H1 (cell line): ENCODE results near the gene SH3PXD2A. TPM values are rescaled to one million over a fixed set of nuclear protein-coding genes. Genes with fewer than 3 reads are reported as not detected.

ENCODE experiments used
- CTCF ChIA-PET: fragments of 300-600 bp; sonication (Branson Sonifier 250); formaldehyde crosslinking; loops from one replicate; lab custom pipeline; 2021; ENCODE audit not compliant: partially characterized antibody; lab: Charles Lee
- POLR2A ChIA-PET: fragments of 300-600 bp; sonication (Branson Sonifier 250); formaldehyde crosslinking; loops from one replicate; lab custom pipeline; 2021; ENCODE audit warnings: inconsistent platforms; ENCODE audit not compliant: partially characterized antibody; lab: Charles Lee
- DNase-seq, 2 experiments: peaks; one replicate each; pipeline versions ENCODE4 v3.0.0 to v3.0.0-alpha.2; 2010 to 2022; ENCODE audit warnings: low spot score in 2 of 2, low read depth in 1 of 2, mixed read lengths in 1 of 2
- FAIRE-seq: peaks from 2 replicates; lab custom pipeline; 2011; peaks lifted over from hg19 to GRCh38; lab: Jason Lieb, UNC
- H2AFZ ChIP-seq: 2 replicates; pipeline ENCODE4 v1.8.1; 2012; ENCODE audit warnings: low read length, inconsistent platforms
- H2AK5ac ChIP-seq: 2 replicates; pipeline ENCODE4 v1.6.1; 2013; ENCODE audit warnings: low read depth, low read length
- H2BK120ac ChIP-seq: replicated peaks from 2 replicates; pipeline ENCODE3; 2013; ENCODE audit warnings: low read depth, low read length, inconsistent platforms
- H2BK12ac ChIP-seq: 2 replicates; pipeline ENCODE4 v1.6.1; 2013; ENCODE audit warnings: low read depth, low read length
- H2BK15ac ChIP-seq: 2 replicates; pipeline ENCODE4 v1.6.1; 2013; ENCODE audit warnings: low read length
- H2BK20ac ChIP-seq: 2 replicates; pipeline ENCODE4 v1.6.1; 2013; ENCODE audit warnings: low read length
- H2BK5ac ChIP-seq: 2 replicates; pipeline ENCODE4 v1.6.1; 2013; ENCODE audit warnings: low read depth, low read length
- H3K14ac ChIP-seq: 2 replicates; pipeline ENCODE4 v1.6.1; 2013; ENCODE audit warnings: inconsistent platforms; ENCODE audit not compliant: insufficient read length
- H3K18ac ChIP-seq: 2 replicates; pipeline ENCODE4 v1.6.1; 2013; ENCODE audit warnings: low read length; ENCODE audit errors: extremely low read depth
- H3K23ac ChIP-seq: 2 replicates; pipeline ENCODE4 v1.6.1; 2013; ENCODE audit warnings: inconsistent platforms; ENCODE audit not compliant: insufficient read length
- H3K23me2 ChIP-seq: 2 replicates; pipeline ENCODE4 v1.6.1; 2013; ENCODE audit warnings: low read depth, low read length
- H3K27ac ChIP-seq: 2 replicates; pipeline ENCODE4 v1.6.1; 2011; ENCODE audit warnings: low read depth, low read length, inconsistent platforms
- H3K27me3 ChIP-seq, 4 experiments: replicated peaks in 1 of 4; 1 replicate in 1 of 4; 2 replicates in 3 of 4; pipeline versions ENCODE4 v1.6.1 to v1.8.1; 2011 to 2013; ENCODE audit warnings: low read length in 3 of 4, mild to moderate bottlenecking in 3 of 4, inconsistent platforms in 2 of 4, mixed read lengths in 2 of 4, moderate library complexity in 1 of 4; ENCODE audit not compliant: control insufficient read depth in 3 of 4, insufficient read depth in 3 of 4; ENCODE audit errors: extremely low read depth in 1 of 4
- H3K36me3 ChIP-seq, 4 experiments: 2 replicates each; pipeline versions ENCODE4 v1.6.1 to v1.8.1; 2011 to 2013; ENCODE audit warnings: mild to moderate bottlenecking in 4 of 4, low read length in 3 of 4, moderate library complexity in 2 of 4, control low read depth in 1 of 4, inconsistent platforms in 1 of 4; ENCODE audit not compliant: insufficient read depth in 4 of 4, control insufficient read depth in 2 of 4
- H3K4ac ChIP-seq: replicated peaks from 2 replicates; pipeline ENCODE3; 2013; ENCODE audit warnings: low read length, low read depth, mixed read lengths, inconsistent platforms; ENCODE audit not compliant: insufficient read length
- H3K4me1 ChIP-seq, 4 experiments: replicated peaks in 1 of 4; 1 replicate in 1 of 4; 2 replicates in 3 of 4; pipeline versions ENCODE4 v1.6.1 to v1.8.1; 2011 to 2013; ENCODE audit warnings: low read length in 3 of 4, inconsistent platforms in 2 of 4, mixed read lengths in 1 of 4; ENCODE audit not compliant: insufficient read depth in 4 of 4, control insufficient read depth in 3 of 4
- H3K4me2 ChIP-seq, 2 experiments: 2 replicates each; pipeline versions ENCODE4 v1.6.1 to v1.8.1; 2011 to 2013; ENCODE audit warnings: low read depth in 2 of 2, low read length in 2 of 2, control low read depth in 1 of 2, inconsistent platforms in 1 of 2, mild to moderate bottlenecking in 1 of 2; ENCODE audit not compliant: insufficient read depth in 1 of 2
- H3K4me3 ChIP-seq, 4 experiments: fragments of 200-600, 300-600 bp in 1 of 4; sonication (generic), shearing (Covaris generic), sonication (Bioruptor Twin) in 1 of 4; 2 replicates each; pipeline versions ENCODE4 v1.5.1 to v1.8.1; 2011 to 2016; ENCODE audit warnings: low read length in 4 of 4, low read depth in 3 of 4, control low read depth in 2 of 4, inconsistent platforms in 2 of 4, mild to moderate bottlenecking in 2 of 4, mixed read lengths in 1 of 4, moderate library complexity in 1 of 4; ENCODE audit not compliant: insufficient read depth in 2 of 4; ENCODE audit errors: extremely low read depth in 1 of 4
- H3K56ac ChIP-seq: replicated peaks from 2 replicates; pipeline ENCODE3; 2013; ENCODE audit warnings: low read depth, mild to moderate bottlenecking, mixed read lengths, low read length, inconsistent platforms; ENCODE audit not compliant: insufficient read length
- H3K79me1 ChIP-seq: 2 replicates; pipeline ENCODE4 v1.6.1; 2013; ENCODE audit warnings: low read depth, low read length, control low read depth
- H3K79me2 ChIP-seq, 2 experiments: 2 replicates each; pipeline versions ENCODE4 v1.6.1 to v1.8.1; 2012 to 2013; ENCODE audit warnings: low read length in 2 of 2, mild to moderate bottlenecking in 2 of 2, inconsistent platforms in 1 of 2; ENCODE audit not compliant: insufficient read depth in 2 of 2, control insufficient read depth in 1 of 2
- H3K9ac ChIP-seq, 4 experiments: replicated peaks in 1 of 4; 1 replicate in 1 of 4; 2 replicates in 3 of 4; pipeline versions ENCODE4 v1.6.1 to v1.8.1; 2011 to 2013; ENCODE audit warnings: low read depth in 3 of 4, low read length in 3 of 4, control low read depth in 2 of 4, mild to moderate bottlenecking in 2 of 4, moderate library complexity in 2 of 4, inconsistent platforms in 1 of 4; ENCODE audit errors: extremely low read depth in 1 of 4
- H3K9me3 ChIP-seq, 2 experiments: 2 replicates each; pipeline versions ENCODE4 v1.6.1 to v1.8.1; 2012 to 2013; ENCODE audit warnings: mild to moderate bottlenecking in 2 of 2, moderate library complexity in 2 of 2, control low read depth in 1 of 2, inconsistent platforms in 1 of 2, low read depth in 1 of 2, low read length in 1 of 2, mixed read lengths in 1 of 2; ENCODE audit not compliant: insufficient read depth in 2 of 2
- H4K20me1 ChIP-seq, 2 experiments: replicated peaks in 1 of 2; 2 replicates each; pipeline versions ENCODE3 to v1.8.1; 2011 to 2013; ENCODE audit warnings: inconsistent platforms in 2 of 2, low read length in 2 of 2, mild to moderate bottlenecking in 1 of 2; ENCODE audit not compliant: insufficient read depth in 2 of 2, control insufficient read depth in 1 of 2
- H4K5ac ChIP-seq: 2 replicates; pipeline ENCODE4 v1.6.1; 2013; ENCODE audit warnings: low read length, low read depth, mixed read lengths, inconsistent platforms; ENCODE audit not compliant: insufficient read length
- H4K8ac ChIP-seq: 2 replicates; pipeline ENCODE4 v1.8.0; 2013; ENCODE audit warnings: mild to moderate bottlenecking, moderate library complexity, low read length, inconsistent platforms; ENCODE audit not compliant: insufficient read depth; ENCODE audit errors: extremely low read depth
- H4K91ac ChIP-seq: replicated peaks from 2 replicates; pipeline ENCODE3; 2013; ENCODE audit warnings: low read length, mixed read lengths, inconsistent platforms; ENCODE audit not compliant: insufficient read length
- BACH1 ChIP-seq: IDR thresholded peaks from 2 replicates; pipeline ENCODE4 v1.6.1; 2012; ENCODE audit warnings: low read length, improper control_type of control experiment
- CBX8 ChIP-seq: fragments of 300-800, 300-1000 bp; sonication (generic); IDR thresholded peaks from 2 replicates; pipeline ENCODE4 v1.7.1; 2016; ENCODE audit warnings: low read depth, low read length, borderline replicate concordance
- CHD2 ChIP-seq: IDR thresholded peaks from 2 replicates; pipeline ENCODE4 v1.6.1; 2012; ENCODE audit warnings: low read length, improper control_type of control experiment
- CREB1 ChIP-seq: IDR thresholded peaks from 2 replicates; pipeline ENCODE4 v1.6.1; 2012; ENCODE audit warnings: inconsistent platforms
- JUN ChIP-seq: IDR thresholded peaks from 2 replicates; pipeline ENCODE4 v1.6.1; 2011; ENCODE audit warnings: low read depth, mild to moderate bottlenecking, improper control_type of control experiment, low read length
- JUND ChIP-seq: IDR thresholded peaks from 2 replicates; pipeline ENCODE4 v1.6.1; 2011; ENCODE audit warnings: mild to moderate bottlenecking, improper control_type of control experiment, low read length
- POLR2A ChIP-seq, 2 experiments: IDR thresholded peaks; 1 replicate in 1 of 2; 2 replicates in 1 of 2; pipeline ENCODE4 v1.6.1; 2011; ENCODE audit warnings: low read depth in 2 of 2, low read length in 2 of 2, mild to moderate bottlenecking in 2 of 2; ENCODE audit errors: control extremely low read depth in 1 of 2
- TEAD4 ChIP-seq: IDR thresholded peaks from 2 replicates; pipeline ENCODE4 v1.6.1; 2012; ENCODE audit warnings: low read depth, low read length, inconsistent platforms, mixed read lengths
- whole genome bisulfite sequencing, 2 experiments: shearing (Covaris generic) in 1 of 2; methylation state at CpG; one replicate each; pipeline versions ENCODE4 v1.1.6 to v1.1.7; 2013 to 2015; ENCODE audit warnings: low lambda C conversion rate in 2 of 2, mixed read lengths in 2 of 2, inconsistent platforms in 1 of 2, low coverage in 1 of 2, missing lambda C conversion rate in 1 of 2; ENCODE audit not compliant: insufficient replicate concordance in 2 of 2, insufficient coverage in 1 of 2, insufficient read length in 1 of 2; ENCODE audit errors: extremely low coverage in 1 of 2, missing lambda C conversion rate in 1 of 2; 5-methylcytosine and 5-hydroxymethylcytosine counted together
- polyA plus RNA-seq, 7 experiments: library from polyadenylated mRNA; depleted of rRNA in 3 of 7; stranded (reverse) in 5 of 7; unstranded in 2 of 7; fragments of >200 nt in 5 of 7; fragments of 200-250 nt in 2 of 7; gene quantifications; 1 replicate in 5 of 7; 2 replicates in 1 of 7; 4 replicates in 1 of 7; pipeline versions ENCODE4 v1.2.1 to v1.2.3, GENCODE V29; 2011 to 2013; ENCODE audit warnings: missing spikeins in 2 of 7, mixed read lengths in 2 of 7
- total RNA-seq: library from RNA; stranded (reverse); fragmentation: NEBNext Ultra II Directional; extraction: Animal tissue kit (Norgen Biotek cat#: 25700); gene quantifications from 2 replicates; pipeline ENCODE4 v1.2.1, GENCODE V29; 2021
- TF ChIP-seq, protein P1 (sequence below), 3 experiments: IDR thresholded peaks; 1 replicate in 2 of 3; 2 replicates in 1 of 3; pipeline versions ENCODE4 v1.5.1 to v1.6.1; 2011; ENCODE audit warnings: low read length in 3 of 3, mild to moderate bottlenecking in 3 of 3, inconsistent platforms in 2 of 3, low read depth in 1 of 3, moderate library complexity in 1 of 3; ENCODE audit not compliant: insufficient read depth in 1 of 3; ENCODE audit errors: control extremely low read depth in 1 of 3
- TF ChIP-seq, protein P2 (sequence below): IDR thresholded peaks from 2 replicates; pipeline ENCODE4 v1.6.1; 2012; ENCODE audit warnings: inconsistent platforms

The SH3PXD2A gene
- total and polyA plus RNA-seq, 2 of the 8 experiments (the other 6 are each of a cell fraction or from before 2014, with no cell fraction given): 5.4 to 16.3 TPM

DNA sequence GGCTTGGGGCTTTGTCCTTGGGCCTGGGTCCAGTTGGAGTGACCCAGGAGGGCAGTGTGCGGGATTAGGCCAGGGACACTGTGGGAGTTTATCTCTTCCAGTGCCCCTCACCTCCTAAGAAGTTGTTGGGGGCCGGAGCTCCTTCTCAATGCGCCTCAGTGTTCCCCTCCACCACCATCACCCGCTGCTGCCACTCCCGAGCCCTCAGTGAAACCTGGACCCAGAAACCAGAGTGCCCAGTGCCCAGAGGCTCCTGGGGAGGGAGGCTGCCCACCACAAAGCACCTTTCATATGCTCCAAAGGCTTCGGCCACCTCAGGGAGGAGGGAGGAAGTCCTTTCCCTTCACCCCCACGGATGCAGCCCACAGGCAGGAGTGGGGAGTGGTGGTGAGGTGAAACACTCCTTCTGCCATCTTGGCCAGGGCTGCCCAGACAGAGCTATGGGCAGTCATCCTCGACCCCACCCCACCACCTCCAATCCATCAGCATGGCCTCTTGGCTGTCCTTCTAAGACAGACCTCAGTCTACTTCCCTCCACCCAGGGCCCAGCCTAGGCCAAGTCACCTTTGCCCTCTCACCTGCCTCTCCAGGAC lies 99.0 kb downstream of the SH3PXD2A start:
- 84% methylated on average over 7 of the region's 8 CpGs; no CpG with 5 or more reads in 1 of the 2 experiments for WGBS, 2 experiments
- Histone ChIP-seq H3K4me2 (no peak overlapping the region), H3K23ac (no peak overlapping the region), H4K8ac (no peak overlapping the region), H3K4me1 (peaks cover 4 to 13% (median 9%) of the 10 kb centered on the region in 4 experiments), H3K56ac (no peak overlapping the region), H2BK20ac (peak overlapping the region; percentile 77; the same call in 1 of the 2 replicates), H3K9me3 (no peaks in the 10 kb centered on the region; a peak in 1 of 4 replicates), H3K79me2 (no peaks in the 10 kb centered on the region), H2BK12ac (peak overlapping the region; percentile 72; the same call in 1 of the 2 replicates), H2AFZ (no peak overlapping the region), H2AK5ac (no peak overlapping the region), H3K27me3 (no peaks in the 10 kb centered on the region), H3K23me2 (no peaks in the 10 kb centered on the region), H3K4ac (no peak overlapping the region), H4K20me1 (no peaks in the 10 kb centered on the region), H2BK120ac (no peak overlapping the region), H3K18ac (0 out of 2 replicates have a peak overlapping the region, but pooled peaks have one; percentile 0), H3K27ac (no peak overlapping the region), H3K4me3 (no peak overlapping the region), H3K36me3 (no peaks in the 10 kb centered on the region), H2BK5ac (peak overlapping the region; percentile 1; the same call in 1 of the 2 replicates), H3K79me1 (no peaks in the 10 kb centered on the region), H3K14ac (no peak overlapping the region), H4K91ac (peak overlapping the region; percentile 14), H4K5ac (no peak overlapping the region), H2BK15ac (peak overlapping the region; percentile 0; the same call in 1 of the 2 replicates), H3K9ac (no peak overlapping the region)
- CTCF ChIA-PET: interaction anchor here (0.6 to 16.1 kb wide), 13 partner anchors 12 to 100 kb away, joined by 3 to 304 read pairs (median 6); no protein-coding TSS in a partner anchor
- no peak for FAIRE-seq
- POLR2A ChIA-PET: no interaction called here
- no peak for DNase-seq
- TF ChIP-seq JUN: no peak
- no peak for TF ChIP-seq POLR2A (IDR thresholded peaks at IDR 0.05; ENCODE audit: control extremely low read depth in 1 of 2, low read depth in 2 of 2, low read length in 2 of 2)
- TF ChIP-seq CBX8: no peak
- TF ChIP-seq BACH1: no peak
- TF ChIP-seq, protein P1, sequence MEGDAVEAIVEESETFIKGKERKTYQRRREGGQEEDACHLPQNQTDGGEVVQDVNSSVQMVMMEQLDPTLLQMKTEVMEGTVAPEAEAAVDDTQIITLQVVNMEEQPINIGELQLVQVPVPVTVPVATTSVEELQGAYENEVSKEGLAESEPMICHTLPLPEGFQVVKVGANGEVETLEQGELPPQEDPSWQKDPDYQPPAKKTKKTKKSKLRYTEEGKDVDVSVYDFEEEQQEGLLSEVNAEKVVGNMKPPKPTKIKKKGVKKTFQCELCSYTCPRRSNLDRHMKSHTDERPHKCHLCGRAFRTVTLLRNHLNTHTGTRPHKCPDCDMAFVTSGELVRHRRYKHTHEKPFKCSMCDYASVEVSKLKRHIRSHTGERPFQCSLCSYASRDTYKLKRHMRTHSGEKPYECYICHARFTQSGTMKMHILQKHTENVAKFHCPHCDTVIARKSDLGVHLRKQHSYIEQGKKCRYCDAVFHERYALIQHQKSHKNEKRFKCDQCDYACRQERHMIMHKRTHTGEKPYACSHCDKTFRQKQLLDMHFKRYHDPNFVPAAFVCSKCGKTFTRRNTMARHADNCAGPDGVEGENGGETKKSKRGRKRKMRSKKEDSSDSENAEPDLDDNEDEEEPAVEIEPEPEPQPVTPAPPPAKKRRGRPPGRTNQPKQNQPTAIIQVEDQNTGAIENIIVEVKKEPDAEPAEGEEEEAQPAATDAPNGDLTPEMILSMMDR (IDR thresholded peaks at IDR 0.05; ENCODE audit: control extremely low read depth in 1 of 3, insufficient read depth in 1 of 3, low read depth in 1 of 3, low read length in 3 of 3): no peak
- TF ChIP-seq CHD2: no peak
- TF ChIP-seq, protein P2, sequence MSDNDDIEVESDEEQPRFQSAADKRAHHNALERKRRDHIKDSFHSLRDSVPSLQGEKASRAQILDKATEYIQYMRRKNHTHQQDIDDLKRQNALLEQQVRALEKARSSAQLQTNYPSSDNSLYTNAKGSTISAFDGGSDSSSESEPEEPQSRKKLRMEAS: no peak
- no peak for TF ChIP-seq CREB1
- no peak for TF ChIP-seq TEAD4
- TF ChIP-seq JUND: no peak
